MCF 10A (cell line): Measurements from ENCODE around the gene KRTAP5-9. TPM values are rescaled to one million over a fixed set of nuclear protein-coding genes. Genes with fewer than 3 reads are reported as not detected.

ENCODE experiments used
- BruUV-seq: library from RNA; stranded (reverse); fragments of 400-500 nt; replicated peaks from 2 replicates; lab custom pipeline; 2021; lab: Mats Ljungman, UMichigan
- CTCF ChIA-PET: fragments of 300-600 bp; sonication (Branson Sonifier 250); formaldehyde crosslinking; extraction: SDS; loops from one replicate; lab custom pipeline; 2021; ENCODE audit warnings: antibody characterized with exemption, inconsistent platforms; lab: Yijun Ruan, JAX
- POLR2A ChIA-PET: fragments of 300-600, 350-650 bp; sonication (Branson Sonifier 250); formaldehyde crosslinking; extraction: SDS; loops from one replicate; lab custom pipeline; 2020; ENCODE audit warnings: antibody characterized with exemption, inconsistent platforms; lab: Yijun Ruan, JAX
- DNase-seq: peaks from one replicate; pipeline ENCODE4 v3.0.0-alpha.2; 2018; ENCODE audit not compliant: unreplicated experiment
- H3K27ac Mint-ChIP-seq: one replicate; pipeline ENCODE4 v1.8.0; 2022; ENCODE audit warnings: mild to moderate bottlenecking, low read depth, mixed read lengths; ENCODE audit not compliant: unreplicated experiment
- H3K27me3 Mint-ChIP-seq: one replicate; pipeline ENCODE4 v1.8.0; 2022; ENCODE audit warnings: mixed read lengths; ENCODE audit not compliant: insufficient read depth, unreplicated experiment
- H3K36me3 Mint-ChIP-seq: one replicate; pipeline ENCODE4 v1.8.0; 2022; ENCODE audit warnings: mild to moderate bottlenecking, moderate library complexity, mixed read lengths; ENCODE audit not compliant: insufficient read depth, unreplicated experiment
- H3K4me1 Mint-ChIP-seq: one replicate; pipeline ENCODE4 v1.8.0; 2022; ENCODE audit warnings: mixed read lengths; ENCODE audit not compliant: insufficient read depth, unreplicated experiment
- H3K4me3 Mint-ChIP-seq: one replicate; pipeline ENCODE4 v1.8.0; 2022; ENCODE audit warnings: mild to moderate bottlenecking, moderate library complexity, mixed read lengths; ENCODE audit not compliant: unreplicated experiment
- H3K9me3 Mint-ChIP-seq: one replicate; pipeline ENCODE4 v1.8.0; 2022; ENCODE audit warnings: mixed read lengths; ENCODE audit not compliant: unreplicated experiment
- CTCF ChIP-seq: fragments of 200-600 bp; IDR thresholded peaks from one replicate; pipeline ENCODE4 v1.8.0; 2022; ENCODE audit warnings: antibody characterized with exemption, mild to moderate bottlenecking; ENCODE audit not compliant: unreplicated experiment
- intact Hi-C: fragments of 100-400 bp; cut with micrococcal nuclease; formaldehyde crosslinking; loops from 2 replicates; pipeline ENCODE4 v1.14.1; 2022
- total RNA-seq: library from RNA; stranded (reverse); gene quantifications from 2 replicates; pipeline ENCODE4 v1.2.3, GENCODE V29; 2022

KRTAP5-9 gene
- total RNA-seq, 1 experiment from 2014 or later: not detected

- Mint-ChIP-seq H3K36me3 (no peaks in the 10 kb centered on the region), H3K27me3 (no peaks in the 10 kb centered on the region), H3K9me3 (peaks cover 17% of the 10 kb centered on the region), H3K4me1 (no peaks in the 10 kb centered on the region), H3K4me3 (no peak overlapping the region), H3K27ac (no peak overlapping the region)
- BruUV-seq: no TSS peak
- ChIA-PET CTCF (interaction anchor here (0.6 to 0.7 kb wide), 2 partner anchors 34 to 187 kb away, joined by 3 read pairs; no protein-coding TSS in a partner anchor), POLR2A (interaction anchor here (0.6 kb wide), 1 partner anchor 425 kb away, joined by 3 read pairs; no protein-coding TSS in a partner anchor)
- intact Hi-C loops: no loop called here
- no peak for TF ChIP-seq CTCF
- DNase-seq: no peak
Measured at GRCh38 chr11:71545405-71545966, 2.7 kb upstream of the KRTAP5-9 start.

- no peak for TF ChIP-seq CTCF
- Mint-ChIP-seq H3K4me3 (no peak overlapping the region), H3K27me3 (no peaks in the 10 kb centered on the region), H3K9me3 (peaks cover 10% of the 10 kb centered on the region), H3K4me1 (no peaks in the 10 kb centered on the region), H3K27ac (no peak overlapping the region), H3K36me3 (no peaks in the 10 kb centered on the region)
- no peak for DNase-seq
- no TSS peak for BruUV-seq
- ChIA-PET POLR2A (no interaction called here), CTCF (no interaction called here)
- intact Hi-C loops: no loop called here
Measured at GRCh38 chr11:71548716-71549151, 514 bp downstream of the KRTAP5-9 start.

- DNase-seq: no peak
- CTCF ChIA-PET: no interaction called here
- POLR2A ChIA-PET: interaction anchor here (1.0 kb wide), 1 partner anchor 9 kb away, joined by 5 read pairs; no protein-coding TSS in a partner anchor
Measured at GRCh38 chr11:71551711-71552110, 3.5 kb downstream of the KRTAP5-9 start.

GRCh38 chr11:71554996-71555395 is 6.8 kb downstream of the KRTAP5-9 start:
- TF ChIP-seq CTCF: no peak
- ChIA-PET CTCF (no interaction called here), POLR2A (no interaction called here)
- no peaks in the 10 kb centered on the region for H3K27me3 Mint-ChIP-seq
- no peaks in the 10 kb centered on the region for H3K4me1 Mint-ChIP-seq
- H3K27ac Mint-ChIP-seq: no peak overlapping the region
- no peak overlapping the region for H3K4me3 Mint-ChIP-seq
- no TSS peak for BruUV-seq
- H3K9me3 Mint-ChIP-seq: no peaks in the 10 kb centered on the region
- no peak for DNase-seq
- H3K36me3 Mint-ChIP-seq: no peaks in the 10 kb centered on the region
- intact Hi-C loops: no loop called here

More at GRCh38 chr11:71551711-71552110, 3.5 kb downstream of the KRTAP5-9 start:
- Mint-ChIP-seq H3K4me3 (no peak overlapping the region), H3K4me1 (no peaks in the 10 kb centered on the region), H3K36me3 (no peaks in the 10 kb centered on the region), H3K27ac (no peak overlapping the region), H3K9me3 (peaks cover under 1% of the 10 kb centered on the region), H3K27me3 (no peaks in the 10 kb centered on the region)
- BruUV-seq: no TSS peak
- no peak for TF ChIP-seq CTCF
- intact Hi-C loops: no loop called here
